Stimulated activated CD4-positive, alpha-beta T cell treated with anti-CD3 and anti-CD28 coated beads, Interleukin-4, amount 100 ng/mL, for 1 hour (primary cell): ENCODE data around the gene ERCC6L2.
A peak's percentile ranks its signal among the peaks of the same experiment; 100 is the strongest.

Source experiments
- DNase-seq: peaks from one replicate; pipeline ENCODE4 v3.0.0-alpha.2; 2020

ERCC6L2 gene

GRCh38 chr9:95864852-95865580 is 10.5 kb upstream of the ERCC6L2 start:
- no peak for DNase-seq

GRCh38 chr9:95870352-95870751 is 5.1 kb upstream of the ERCC6L2 start:
- DNase-seq, result no peak

- DNase-seq, result no peak
These were observed 4.6 kb upstream of the ERCC6L2 start for GRCh38 chr9:95870906-95871305.

- no peak for DNase-seq
These were observed 1.0 kb upstream of the ERCC6L2 start for GRCh38 chr9:95874303-95874988.

GRCh38 chr9:95874989-95875304 is 544 bp upstream of the ERCC6L2 start:
- peak; percentile 62 for DNase-seq

- no peak for DNase-seq
These were observed 600 bp downstream of the ERCC6L2 start for GRCh38 chr9:95876138-95876444.

- DNase-seq, result no peak
These were observed 1.1 kb downstream of the ERCC6L2 start for GRCh38 chr9:95876595-95876994.

GRCh38 chr9:95877984-95878383 is 2.5 kb downstream of the ERCC6L2 start:
- no peak for DNase-seq

- no peak for DNase-seq
These were observed 4.1 kb downstream of the ERCC6L2 start for GRCh38 chr9:95879591-95879990.

GRCh38 chr9:95880021-95880690 is 4.7 kb downstream of the ERCC6L2 start:
- DNase-seq, result no peak

- no peak for DNase-seq
These were observed 12.5 kb downstream of the ERCC6L2 start for GRCh38 chr9:95887926-95888497.

GRCh38 chr9:95890594-95890993 is 15.1 kb downstream of the ERCC6L2 start:
- no peak for DNase-seq

GRCh38 chr9:95891067-95891671 is 15.7 kb downstream of the ERCC6L2 start:
- DNase-seq, result no peak

GRCh38 chr9:95892690-95893089 is 17.2 kb downstream of the ERCC6L2 start:
- DNase-seq, result no peak

GRCh38 chr9:95896580-95896979 is 21.1 kb downstream of the ERCC6L2 start:
- no peak for DNase-seq

GRCh38 chr9:95901506-95901905 is 26.0 kb downstream of the ERCC6L2 start:
- no peak for DNase-seq

- DNase-seq, result no peak
These were observed 27.9 kb downstream of the ERCC6L2 start for GRCh38 chr9:95903398-95903797.

GRCh38 chr9:95907794-95908193 is 32.3 kb downstream of the ERCC6L2 start:
- DNase-seq, result no peak

GRCh38 chr9:95910023-95910707 is 34.7 kb downstream of the ERCC6L2 start:
- DNase-seq, result no peak

- no peak for DNase-seq
These were observed 35.4 kb downstream of the ERCC6L2 start for GRCh38 chr9:95910770-95911340.

GRCh38 chr9:95912773-95913172 is 37.3 kb downstream of the ERCC6L2 start:
- DNase-seq, result no peak

GRCh38 chr9:95920017-95920416 is 44.5 kb downstream of the ERCC6L2 start:
- DNase-seq, result no peak

- no peak for DNase-seq
These were observed 48.3 kb downstream of the ERCC6L2 start for GRCh38 chr9:95923794-95924193.
